Body of pancreas (tissue), 4 donors: ENCODE results near the gene ARHGAP33.

Source experiments
- POLR2A ChIP-seq, 3 donors: fragments of 450-650 bp; IDR thresholded peaks; one replicate each; pipeline ENCODE4 v1.6.1; 2016; ENCODE audit warnings: antibody characterized with exemption in 3 of 3, mild to moderate bottlenecking in 2 of 3
- TF ChIP-seq, protein P1 (sequence below), 7 experiments: fragments of 450-650 bp in 4 of 7; fragments of 200-600 bp in 3 of 7; sonication (generic) in 3 of 7; IDR thresholded peaks; one replicate each; pipeline ENCODE4 v1.5.1; 2016 to 2019; ENCODE audit warnings: antibody characterized with exemption in 7 of 7

DNA sequence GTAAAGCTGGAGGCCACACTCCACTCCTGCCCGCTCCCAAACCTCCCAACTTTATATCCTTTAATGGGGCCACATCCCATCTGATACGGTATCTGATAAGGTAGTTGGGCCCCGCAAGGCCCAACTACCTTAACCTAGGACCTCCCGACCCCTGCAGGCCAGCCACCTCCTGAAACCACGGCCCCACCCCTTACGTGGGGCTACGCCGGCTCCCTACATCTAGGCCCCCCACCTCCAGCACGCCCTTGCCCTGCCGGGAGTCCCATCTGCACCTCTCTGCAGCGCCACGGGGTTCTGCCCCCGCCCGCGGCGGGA is 35.3 kb upstream of the ARHGAP33 start:
- TF ChIP-seq, protein P1, sequence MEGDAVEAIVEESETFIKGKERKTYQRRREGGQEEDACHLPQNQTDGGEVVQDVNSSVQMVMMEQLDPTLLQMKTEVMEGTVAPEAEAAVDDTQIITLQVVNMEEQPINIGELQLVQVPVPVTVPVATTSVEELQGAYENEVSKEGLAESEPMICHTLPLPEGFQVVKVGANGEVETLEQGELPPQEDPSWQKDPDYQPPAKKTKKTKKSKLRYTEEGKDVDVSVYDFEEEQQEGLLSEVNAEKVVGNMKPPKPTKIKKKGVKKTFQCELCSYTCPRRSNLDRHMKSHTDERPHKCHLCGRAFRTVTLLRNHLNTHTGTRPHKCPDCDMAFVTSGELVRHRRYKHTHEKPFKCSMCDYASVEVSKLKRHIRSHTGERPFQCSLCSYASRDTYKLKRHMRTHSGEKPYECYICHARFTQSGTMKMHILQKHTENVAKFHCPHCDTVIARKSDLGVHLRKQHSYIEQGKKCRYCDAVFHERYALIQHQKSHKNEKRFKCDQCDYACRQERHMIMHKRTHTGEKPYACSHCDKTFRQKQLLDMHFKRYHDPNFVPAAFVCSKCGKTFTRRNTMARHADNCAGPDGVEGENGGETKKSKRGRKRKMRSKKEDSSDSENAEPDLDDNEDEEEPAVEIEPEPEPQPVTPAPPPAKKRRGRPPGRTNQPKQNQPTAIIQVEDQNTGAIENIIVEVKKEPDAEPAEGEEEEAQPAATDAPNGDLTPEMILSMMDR (IDR thresholded peaks at IDR 0.05) = no peak
- TF ChIP-seq POLR2A (IDR thresholded peaks at IDR 0.05) = no peak
